ENCODE measurements around the gene CEBPE. TPM values are rescaled to one million over a fixed set of nuclear protein-coding genes. Genes with fewer than 3 reads are reported as not detected.

CEBPE gene
- total RNA-seq, 4 donors from 2014 or later: not detected

DNA sequence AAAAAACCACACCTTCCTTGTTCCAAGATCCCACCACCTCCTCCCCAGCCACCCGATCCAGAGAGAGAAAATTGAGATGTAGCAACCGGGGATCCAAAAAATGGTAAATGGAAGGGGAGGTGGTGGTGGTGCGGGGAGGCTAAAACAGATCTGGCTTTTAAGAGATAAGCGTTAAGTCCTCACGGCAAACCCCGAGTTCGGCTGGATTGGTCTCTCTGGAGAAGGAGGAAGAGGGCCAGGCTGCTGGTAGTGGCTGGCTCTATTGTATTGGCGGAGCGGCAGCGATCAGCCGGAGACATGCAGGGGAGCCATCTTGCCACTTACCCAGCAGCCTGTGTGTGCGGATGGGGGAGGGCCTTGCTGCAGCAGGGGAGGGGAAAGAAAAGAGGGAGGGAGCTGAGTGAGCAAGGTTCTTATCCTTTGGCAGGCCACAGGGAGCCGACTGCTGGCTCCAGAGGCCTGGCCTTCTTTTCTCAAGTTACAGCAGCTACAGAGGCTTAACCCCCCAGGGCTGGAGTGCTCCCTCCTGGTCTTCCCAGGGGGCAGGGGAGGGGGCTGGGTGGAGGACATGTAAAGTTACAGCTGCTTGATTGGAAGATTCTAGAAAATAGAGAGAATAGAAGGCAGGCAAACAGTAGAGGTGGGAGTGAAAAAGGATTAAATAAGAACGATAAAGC is 47.7 kb downstream of the CEBPE start:
- Histone ChIP-seq H3K36me3 (peaks cover 0 to 67% (median 17%) of the 10 kb centered on the region in 3 donors), H3K4me1 (peaks cover 0 to 46% (median 22%) of the 10 kb centered on the region in 4 donors), H3K27ac (peak overlapping the region; percentile 69 to 91 (median 80)), H3K9me3 (no peaks in the 10 kb centered on the region), H3K27me3 (no peaks in the 10 kb centered on the region), H3K4me3 (peak overlapping the region; percentile 41 to 68 (median 60))
- peak; percentile 65 to 80 for DNase-seq (ENCODE audit: low spot score in 2 of 2)
- 1% methylated on average over 14 of the region's 14 CpGs for WGBS, 2 donors
- TF ChIP-seq, protein P1, sequence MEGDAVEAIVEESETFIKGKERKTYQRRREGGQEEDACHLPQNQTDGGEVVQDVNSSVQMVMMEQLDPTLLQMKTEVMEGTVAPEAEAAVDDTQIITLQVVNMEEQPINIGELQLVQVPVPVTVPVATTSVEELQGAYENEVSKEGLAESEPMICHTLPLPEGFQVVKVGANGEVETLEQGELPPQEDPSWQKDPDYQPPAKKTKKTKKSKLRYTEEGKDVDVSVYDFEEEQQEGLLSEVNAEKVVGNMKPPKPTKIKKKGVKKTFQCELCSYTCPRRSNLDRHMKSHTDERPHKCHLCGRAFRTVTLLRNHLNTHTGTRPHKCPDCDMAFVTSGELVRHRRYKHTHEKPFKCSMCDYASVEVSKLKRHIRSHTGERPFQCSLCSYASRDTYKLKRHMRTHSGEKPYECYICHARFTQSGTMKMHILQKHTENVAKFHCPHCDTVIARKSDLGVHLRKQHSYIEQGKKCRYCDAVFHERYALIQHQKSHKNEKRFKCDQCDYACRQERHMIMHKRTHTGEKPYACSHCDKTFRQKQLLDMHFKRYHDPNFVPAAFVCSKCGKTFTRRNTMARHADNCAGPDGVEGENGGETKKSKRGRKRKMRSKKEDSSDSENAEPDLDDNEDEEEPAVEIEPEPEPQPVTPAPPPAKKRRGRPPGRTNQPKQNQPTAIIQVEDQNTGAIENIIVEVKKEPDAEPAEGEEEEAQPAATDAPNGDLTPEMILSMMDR (IDR thresholded peaks at IDR 0.05): peak in 1 of 5 experiments; percentile 10
- peak in 1 of 2 donors; percentile 51 for TF ChIP-seq POLR2A (IDR thresholded peaks at IDR 0.05)
- TF ChIP-seq EP300 (IDR thresholded peaks at IDR 0.05): peak in 1 of 2 donors; percentile 83

DNA sequence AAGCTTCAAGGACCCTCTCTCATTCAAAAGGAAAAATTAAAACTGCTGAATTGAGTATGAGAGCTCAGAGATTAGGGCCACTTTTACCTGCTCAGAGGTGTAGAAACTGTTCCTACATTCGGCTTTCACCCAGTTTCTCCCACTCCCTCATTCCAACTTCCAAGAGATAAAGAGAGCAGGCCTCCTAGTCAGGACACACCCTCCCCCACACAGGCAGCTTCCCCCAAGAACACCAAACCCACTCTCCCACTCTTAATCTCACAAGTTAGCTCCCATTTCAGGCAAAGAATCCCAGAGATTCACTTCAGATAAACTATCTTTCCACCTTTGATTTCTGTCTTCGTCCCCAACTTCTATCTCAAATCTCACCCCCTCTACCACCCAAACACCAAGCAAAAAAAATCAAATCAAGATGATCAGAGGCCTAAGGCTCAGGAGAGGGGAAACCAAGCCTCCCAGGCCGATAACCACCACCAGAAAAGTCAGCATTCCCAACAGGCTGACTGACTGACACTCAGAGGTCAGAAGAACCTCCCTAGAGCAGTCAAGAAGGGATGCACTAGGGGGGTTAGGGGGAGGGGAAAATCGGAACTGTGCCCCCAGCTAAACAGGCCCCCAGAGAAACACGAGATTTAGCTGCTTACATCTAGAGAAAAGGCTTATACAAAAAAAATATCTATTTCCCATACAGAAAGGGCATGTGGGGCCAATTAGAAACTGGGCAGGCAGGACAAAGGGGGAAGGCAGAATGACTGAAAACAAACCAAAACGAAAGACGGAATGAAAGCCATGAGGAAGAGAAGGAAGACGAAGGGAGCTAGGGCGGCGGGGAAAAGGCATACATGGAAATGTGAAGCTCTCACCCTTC is 48.6 kb downstream of the CEBPE start:
- H3K9me3 ChIP-seq: no peaks in the 10 kb centered on the region
- no peaks in the 10 kb centered on the region for H3K27me3 ChIP-seq
- WGBS, 2 donors: 6 to 8% methylated on average over 10 of the region's 10 CpGs
- H3K36me3 ChIP-seq: peaks cover 0 to 67% (median 13%) of the 10 kb centered on the region in 3 donors
- H3K4me1 ChIP-seq: peaks cover 0 to 45% (median 22%) of the 10 kb centered on the region in 4 donors
- peak overlapping the region; percentile 69 to 91 (median 80) for H3K27ac ChIP-seq
- no peak for TF ChIP-seq POLR2A (IDR thresholded peaks at IDR 0.05)
- DNase-seq (ENCODE audit: low spot score in 2 of 2): no peak
- H3K4me3 ChIP-seq: peak overlapping the region; percentile 41 to 68 (median 60)

DNA sequence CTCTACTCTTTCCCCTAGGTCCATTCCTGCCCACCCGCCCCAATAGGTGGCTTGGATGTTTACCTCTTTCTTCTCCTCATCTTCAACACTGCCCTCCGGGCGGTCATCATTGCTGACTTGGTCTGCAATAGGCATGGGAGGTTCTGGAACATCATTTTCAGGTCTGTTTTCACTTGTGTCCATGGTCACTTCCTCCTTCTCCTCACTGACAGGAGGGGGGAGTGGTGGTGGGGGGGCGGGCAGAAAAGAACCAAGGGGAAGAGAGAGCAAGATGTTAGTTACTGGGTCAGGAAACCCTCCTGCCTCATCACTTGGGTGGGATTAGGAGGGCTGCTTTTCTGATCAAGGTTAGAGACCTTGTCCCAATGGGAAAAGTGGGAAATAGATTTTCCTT is 49.6 kb downstream of the CEBPE start:
- TF ChIP-seq POLR2A (IDR thresholded peaks at IDR 0.05) (no peak), EP300 (IDR thresholded peaks at IDR 0.05) (no peak)
- no peaks in the 10 kb centered on the region for H3K27me3 ChIP-seq
- H3K27ac ChIP-seq: no peak overlapping the region
- H3K36me3 ChIP-seq: peaks cover 0 to 67% (median 16%) of the 10 kb centered on the region in 3 donors
- no peaks in the 10 kb centered on the region for H3K9me3 ChIP-seq
- DNase-seq (ENCODE audit: low spot score in 2 of 2): no peak
- WGBS, 2 donors: 80 to 83% methylated on average over 4 of the region's 4 CpGs
- H3K4me3 ChIP-seq: no peak overlapping the region
- peaks cover 0 to 45% (median 22%) of the 10 kb centered on the region in 4 donors for H3K4me1 ChIP-seq

DNA sequence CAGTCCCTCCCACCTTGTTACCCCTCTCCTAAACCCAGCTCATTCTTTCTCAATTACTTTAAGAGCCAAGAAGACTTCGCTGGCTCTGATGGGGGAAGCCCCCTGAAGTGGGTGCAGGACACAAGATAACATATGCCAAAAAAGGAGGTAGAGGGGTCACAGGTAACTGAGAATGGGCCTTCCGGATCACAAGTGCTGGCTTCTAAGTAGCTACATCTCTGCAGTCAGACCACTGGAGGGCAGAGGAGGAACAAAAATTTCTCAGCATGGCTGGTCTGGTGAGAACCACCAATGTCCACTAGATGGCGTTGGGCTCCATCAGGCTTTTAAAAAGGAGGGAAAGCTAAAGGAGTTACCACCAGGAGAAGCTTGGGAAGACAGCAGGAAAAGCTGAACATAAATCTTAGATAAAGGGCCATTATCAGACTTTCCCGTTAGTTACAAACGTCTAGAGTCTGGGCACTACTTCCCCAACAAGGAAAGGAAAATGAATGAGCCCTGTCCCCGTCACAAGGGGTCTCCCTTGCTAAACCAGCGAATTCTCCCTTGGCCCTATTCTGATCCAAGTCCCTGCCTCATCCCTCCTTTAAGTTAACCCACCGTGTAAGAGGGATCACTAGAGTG is 50.2 kb downstream of the CEBPE start:
- 27 to 29% methylated on average over 8 of the region's 8 CpGs for WGBS, 2 donors
- Histone ChIP-seq H3K27ac (peak overlapping the region in 1 of 4 donors; percentile 17), H3K36me3 (peaks cover 5 to 67% (median 21%) of the 10 kb centered on the region in 3 donors)

DNA sequence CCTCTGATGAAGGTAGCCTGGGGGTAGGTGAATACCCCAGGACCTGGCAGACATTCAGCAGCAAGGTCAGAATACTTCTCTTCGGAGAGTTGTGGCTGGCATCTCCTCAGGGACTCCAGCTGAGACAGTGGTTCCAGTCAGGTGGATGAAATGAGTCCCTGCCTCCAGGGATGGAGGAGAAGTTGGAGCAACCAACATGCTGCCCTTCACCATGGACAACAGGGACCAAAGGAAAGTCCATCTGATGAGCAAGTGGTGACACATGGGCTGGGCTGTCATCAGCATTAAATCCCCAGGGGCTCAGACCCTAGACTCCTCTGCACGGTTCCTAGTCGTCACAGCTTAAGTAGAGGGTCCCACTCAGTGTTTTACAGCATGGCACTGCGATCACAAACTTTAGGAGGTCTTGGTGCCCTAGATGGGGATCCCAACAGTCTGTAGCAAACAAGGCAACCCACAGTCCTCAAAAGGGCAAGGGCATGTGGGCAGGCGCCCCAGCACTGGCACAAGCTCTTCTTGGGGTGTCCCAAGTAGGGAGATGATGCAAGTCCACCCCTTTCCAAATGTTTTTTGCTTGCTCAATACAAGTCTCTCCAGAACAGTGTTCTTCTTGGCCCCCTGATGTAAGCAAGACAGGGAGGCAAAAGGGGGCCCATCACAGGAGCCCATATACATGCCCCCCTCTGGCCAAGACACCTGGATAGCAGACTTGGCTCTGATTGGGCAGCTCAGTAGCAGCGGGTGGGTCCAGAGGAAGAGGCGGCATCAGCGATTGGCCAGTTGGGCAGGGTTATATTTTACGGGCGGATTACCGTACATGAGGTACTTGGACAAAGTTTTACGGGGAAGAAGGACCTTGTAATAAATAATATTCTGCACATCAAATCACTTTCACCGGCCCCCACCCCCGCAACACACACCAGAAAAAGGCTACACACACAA is 50.9 kb downstream of the CEBPE start:
- H3K27ac ChIP-seq: peak overlapping the region in 1 of 4 donors; percentile 17
- no peak for TF ChIP-seq POLR2A (IDR thresholded peaks at IDR 0.05)
- TF ChIP-seq, protein P1 (IDR thresholded peaks at IDR 0.05): no peak
- TF ChIP-seq EP300 (IDR thresholded peaks at IDR 0.05): no peak

More for the DNA sequence above, 50.2 kb downstream of the CEBPE start:
- Histone ChIP-seq H3K27me3 (no peaks in the 10 kb centered on the region), H3K4me1 (peaks cover 0 to 45% (median 22%) of the 10 kb centered on the region in 4 donors), H3K4me3 (no peak overlapping the region), H3K9me3 (no peaks in the 10 kb centered on the region)
- DNase-seq (ENCODE audit: low spot score in 2 of 2): peak; percentile 53 to 89
- TF ChIP-seq EP300 (IDR thresholded peaks at IDR 0.05) (no peak), POLR2A (IDR thresholded peaks at IDR 0.05) (no peak)
- TF ChIP-seq, protein P1 (IDR thresholded peaks at IDR 0.05): peak; percentile 93 to 97 (median 95)

More for the DNA sequence above, 50.9 kb downstream of the CEBPE start:
- peaks cover 5 to 67% (median 29%) of the 10 kb centered on the region in 3 donors for H3K36me3 ChIP-seq
- 72 to 75% methylated on average over 14 of the region's 14 CpGs for WGBS, 2 donors
- H3K4me1 ChIP-seq: peaks cover 0 to 45% (median 22%) of the 10 kb centered on the region in 4 donors
- no peak for DNase-seq (ENCODE audit: low spot score in 2 of 2)
- no peak overlapping the region for H3K4me3 ChIP-seq
- no peaks in the 10 kb centered on the region for H3K27me3 ChIP-seq
- H3K9me3 ChIP-seq: no peaks in the 10 kb centered on the region

Small RNA genes lying within 50 kb of the gene (small RNA-seq; reads per million reads assigned to genes)
- gene RNU6-1138P: not detected

Other genes with a start within 250 kb of the CEBPE start
- 100 to 1,000 TPM in 2 of 4 donors, 10 to 100 TPM in 2; 82.3 to 151 (median 97.0) TPM for gene LRP10, start 247.5 kb downstream of the CEBPE start, total RNA-seq
- under 1 TPM in 2 of 4 donors, not detected in 2; 0.42 to 0.44 TPM for gene REM2, start 236.0 kb downstream of the CEBPE start, total RNA-seq
- 100 to 1,000 TPM in 3 of 4 donors, 10 to 100 TPM in 1; 81.9 to 633 (median 298) TPM for gene RBM23, start 200.1 kb downstream of the CEBPE start, total RNA-seq
- gene PRMT5, start 189.9 kb downstream of the CEBPE start, total RNA-seq: 10 to 100 TPM; 60.6 to 82.5 (median 76.8) TPM
- 100 to 1,000 TPM in 1 of 4 donors, 10 to 100 TPM in 3; 52.1 to 104 (median 74.3) TPM for gene HAUS4, start 162.2 kb downstream of the CEBPE start, total RNA-seq
- 10 to 100 TPM; 22.8 to 33.5 (median 28.4) TPM for gene AJUBA, start 136.7 kb downstream of the CEBPE start, total RNA-seq
- 10 to 100 TPM in 1 of 4 donors, 1 to 10 TPM in 3; 8.4 to 18.6 (median 9.5) TPM for gene C14orf93, start 109.1 kb downstream of the CEBPE start, total RNA-seq
- 100 to 1,000 TPM in 3 of 4 donors, 10 to 100 TPM in 1; 90.2 to 154 (median 113) TPM for gene PSMB5, start 84.4 kb downstream of the CEBPE start, total RNA-seq
- gene PSMB11, start 77.0 kb downstream of the CEBPE start, total RNA-seq: not detected
- 10 to 100 TPM in 1 of 4 donors, 1 to 10 TPM in 3; 3.9 to 11.1 (median 6.0) TPM for gene CDH24, start 61.7 kb downstream of the CEBPE start, total RNA-seq
- 100 to 1,000 TPM in 3 of 4 donors, 10 to 100 TPM in 1; 96.5 to 143 (median 108) TPM for gene ACIN1, start 24.1 kb downstream of the CEBPE start, total RNA-seq
- 10 to 100 TPM; 15.5 to 35.1 (median 21.7) TPM for gene C14orf119, start 23.8 kb downstream of the CEBPE start, total RNA-seq
- gene CIROP, start 14.3 kb downstream of the CEBPE start, total RNA-seq: not detected
- 10 to 100 TPM; 26.2 to 41.4 (median 37.5) TPM for gene SLC7A8, start 64.4 kb upstream of the CEBPE start, total RNA-seq
- not detected for gene RNF212B, start 118.7 kb upstream of the CEBPE start, total RNA-seq
- gene HOMEZ, start 166.9 kb upstream of the CEBPE start, total RNA-seq: 10 to 100 TPM in 2 of 4 donors, 1 to 10 TPM in 2; 7.5 to 35.2 (median 10.2) TPM
- 10 to 100 TPM; 15.0 to 29.1 (median 19.2) TPM for gene PPP1R3E, start 183.6 kb upstream of the CEBPE start, total RNA-seq
- gene BCL2L2, start 187.6 kb upstream of the CEBPE start, total RNA-seq: 10 to 100 TPM; 49.8 to 87.3 (median 56.5) TPM
- gene PABPN1, start 202.2 kb upstream of the CEBPE start, total RNA-seq: 10 to 100 TPM; 52.1 to 80.8 (median 64.5) TPM
- 10 to 100 TPM; 55.9 to 91.0 (median 58.3) TPM for gene SLC22A17, start 233.6 kb upstream of the CEBPE start, total RNA-seq
- 10 to 100 TPM; 31.4 to 38.2 (median 34.2) TPM for gene EFS, start 245.9 kb upstream of the CEBPE start, total RNA-seq